ENCODE results near the gene HIPK4. TPM values are rescaled to one million over a fixed set of nuclear protein-coding genes. Genes with fewer than 3 reads are reported as not detected.

Gene HIPK4
- total RNA-seq, 1 experiment from 2014 or later: 0.15 TPM

GRCh38 chr19:40417643-40417981 is 27.6 kb upstream of the HIPK4 start:
- intact Hi-C loops (cut with micrococcal nuclease; ENCODE audit: unreplicated experiment): no loop called here
- TF ChIP-seq CTCF (conservative IDR thresholded peaks at IDR 0.05; ENCODE audit: low read depth, low read length) (no peak), EZH2 (IDR thresholded peaks at IDR 0.05; ENCODE audit: borderline replicate concordance, low read depth, low read length, poor library complexity, severe bottlenecking) (no peak)
- DNase-seq (ENCODE audit: low spot score): no peak
- POLR2A ChIA-PET (ENCODE audit: low non-redundant PET): no interaction called here
- H3K4me1 ChIP-seq (ENCODE audit: insufficient read depth, low read length, poor library complexity, severe bottlenecking): peaks cover 11% of the 10 kb centered on the region
- H3K4me3 ChIP-seq (ENCODE audit: low read depth, low read length, poor library complexity, severe bottlenecking): no peak overlapping the region
- no TSS peak for BruUV-seq (replicated peaks)
- H3K27ac ChIP-seq (ENCODE audit: low read depth, low read length, poor library complexity, severe bottlenecking): no peak overlapping the region
- H3K9me3 ChIP-seq (ENCODE audit: low read depth, low read length, poor library complexity, severe bottlenecking): no peaks in the 10 kb centered on the region
- peaks cover 2% of the 10 kb centered on the region for H3K36me3 ChIP-seq (ENCODE audit: insufficient read depth, low read length, poor library complexity, severe bottlenecking)
- CTCF ChIA-PET: no interaction called here
- H3K27me3 ChIP-seq (replicated peaks; ENCODE audit: insufficient read depth, low read depth, low read length, poor library complexity): no peaks in the 10 kb centered on the region

GRCh38 chr19:40416918-40417642 is 27.1 kb upstream of the HIPK4 start:
- Histone ChIP-seq H3K4me3 (ENCODE audit: low read depth, low read length, poor library complexity, severe bottlenecking) (no peak overlapping the region), H3K9me3 (ENCODE audit: low read depth, low read length, poor library complexity, severe bottlenecking) (no peaks in the 10 kb centered on the region), H3K36me3 (ENCODE audit: insufficient read depth, low read length, poor library complexity, severe bottlenecking) (no peaks in the 10 kb centered on the region), H3K4me1 (ENCODE audit: insufficient read depth, low read length, poor library complexity, severe bottlenecking) (peaks cover 11% of the 10 kb centered on the region), H3K27ac (ENCODE audit: low read depth, low read length, poor library complexity, severe bottlenecking) (no peak overlapping the region), H3K27me3 (replicated peaks; ENCODE audit: insufficient read depth, low read depth, low read length, poor library complexity) (no peaks in the 10 kb centered on the region)
- POLR2A ChIA-PET (ENCODE audit: low non-redundant PET): no interaction called here
- DNase-seq (ENCODE audit: low spot score): no peak
- intact Hi-C loops (cut with micrococcal nuclease; ENCODE audit: unreplicated experiment): no loop called here
- no peak for TF ChIP-seq CTCF (conservative IDR thresholded peaks at IDR 0.05; ENCODE audit: low read depth, low read length)
- no peak for TF ChIP-seq EZH2 (IDR thresholded peaks at IDR 0.05; ENCODE audit: borderline replicate concordance, low read depth, low read length, poor library complexity, severe bottlenecking)
- CTCF ChIA-PET: no interaction called here
- no TSS peak for BruUV-seq (replicated peaks)

- Histone ChIP-seq H3K27ac (ENCODE audit: low read depth, low read length, poor library complexity, severe bottlenecking) (no peak overlapping the region), H3K4me3 (ENCODE audit: low read depth, low read length, poor library complexity, severe bottlenecking) (no peak overlapping the region), H3K9me3 (ENCODE audit: low read depth, low read length, poor library complexity, severe bottlenecking) (no peaks in the 10 kb centered on the region), H3K4me1 (ENCODE audit: insufficient read depth, low read length, poor library complexity, severe bottlenecking) (peaks cover 5% of the 10 kb centered on the region), H3K36me3 (ENCODE audit: insufficient read depth, low read length, poor library complexity, severe bottlenecking) (no peaks in the 10 kb centered on the region), H3K27me3 (replicated peaks; ENCODE audit: insufficient read depth, low read depth, low read length, poor library complexity) (no peaks in the 10 kb centered on the region)
- no TSS peak for BruUV-seq (replicated peaks)
- intact Hi-C loops (cut with micrococcal nuclease; ENCODE audit: unreplicated experiment): no loop called here
- no peak for DNase-seq (ENCODE audit: low spot score)
- ChIA-PET CTCF (no interaction called here), POLR2A (ENCODE audit: low non-redundant PET) (interaction anchor here (0.6 kb wide), 1 partner anchor 68 kb away, joined by 3 read pairs; no protein-coding TSS in a partner anchor)
- TF ChIP-seq CTCF (conservative IDR thresholded peaks at IDR 0.05; ENCODE audit: low read depth, low read length) (no peak), EZH2 (IDR thresholded peaks at IDR 0.05; ENCODE audit: borderline replicate concordance, low read depth, low read length, poor library complexity, severe bottlenecking) (no peak)
Observed at GRCh38 chr19:40415768-40416167, 25.8 kb upstream of the HIPK4 start.
